K562 (cell line): Measurements from ENCODE around the gene DLL4. TPM values are rescaled to one million over a fixed set of nuclear protein-coding genes. Genes with fewer than 3 reads are reported as not detected.

Experiments used
- CHCHD3 ChIP-seq: fragments of 250-450 bp; sonication (Bioruptor Pico); IDR thresholded peaks from 2 replicates; pipeline ENCODE4 v2.1.2; 2022; ENCODE audit warnings: mild to moderate bottlenecking
- COPS2 ChIP-seq: fragments of 450-650 bp; conservative IDR thresholded peaks from 2 replicates; pipeline ENCODE4 v1.6.1; 2016; ENCODE audit warnings: mild to moderate bottlenecking, moderate library complexity
- FOXA3 ChIP-seq, 2 experiments: fragments of 450-650 bp in 1 of 2; sonication (generic) in 1 of 2; formaldehyde crosslinking; IDR thresholded peaks in 1 of 2; conservative IDR thresholded peaks in 1 of 2; 2 replicates each; pipeline versions ENCODE4 v1.4.0 to v1.8.0; 2020 to 2022; ENCODE audit warnings: mild to moderate bottlenecking in 2 of 2, missing genetic modification reagents in 1 of 2
- HNRNPLL ChIP-seq: fragments of 200-400 bp; formaldehyde crosslinking; IDR thresholded peaks from 2 replicates; pipeline ENCODE4 v1.6.1; 2017; ENCODE audit warnings: low read length, low read depth, mild to moderate bottlenecking; ENCODE audit not compliant: poor library complexity, severe bottlenecking
- JUN ChIP-seq, 2 experiments: sonication (generic) in 1 of 2; formaldehyde crosslinking in 1 of 2; IDR thresholded peaks; 2 replicates each; pipeline versions ENCODE4 v1.6.1 to v1.8.0; 2012 to 2022; ENCODE audit warnings: borderline replicate concordance in 2 of 2, mild to moderate bottlenecking in 2 of 2, improper control_type of control experiment in 1 of 2, low read depth in 1 of 2, low read length in 1 of 2, missing genetic modification reagents in 1 of 2
- KAT2B ChIP-seq: IDR thresholded peaks from one replicate; pipeline ENCODE4 v1.6.1; 2012; ENCODE audit warnings: low read depth, mild to moderate bottlenecking, control low read depth, inconsistent platforms, low read length, moderate library complexity
- SNIP1 ChIP-seq: fragments of 450-650 bp; IDR thresholded peaks from 2 replicates; pipeline ENCODE4 v1.7.1; 2017; ENCODE audit warnings: low read depth, mild to moderate bottlenecking
- SPI1 ChIP-seq: IDR thresholded peaks from 2 replicates; pipeline ENCODE4 v1.6.1; 2011; ENCODE audit warnings: low read depth, low read length, control low read depth, borderline replicate concordance
- ZNF197 ChIP-seq: fragments of 200-800 bp; sonication (Bioruptor generic); IDR thresholded peaks from 2 replicates; pipeline ENCODE4 v1.6.1; 2016; ENCODE audit warnings: low read depth, missing genetic modification characterization, missing compliant biosample characterization
- ZNF717 ChIP-seq: fragments of 250-450 bp; sonication (Bioruptor Pico); IDR thresholded peaks from 2 replicates; pipeline ENCODE4 v1.5.0; 2021
- polyA plus RNA-seq, 8 experiments: library from polyadenylated mRNA; depleted of rRNA in 4 of 8; stranded (reverse) in 5 of 8; unstranded in 3 of 8; fragments of >200 nt; fragmentation: Nextera tagmentation in 2 of 8; fragmentation: Illumina TruSeq in 1 of 8; extraction: Ambion mirVana in 2 of 8; extraction: Trizol in 1 of 8; gene quantifications; 2 replicates each; pipeline versions ENCODE4 v1.2.1 to v1.2.3, GENCODE V29; 2011 to 2014; ENCODE audit warnings: inconsistent platforms in 1 of 8, missing spikeins in 1 of 8
- total RNA-seq, 7 experiments: library from RNA; depleted of rRNA in 6 of 7; stranded (reverse); fragments of >200 nt in 6 of 7; fragmentation: Illumina TruSeq in 2 of 7; extraction: Trizol in 2 of 7; gene quantifications; 2 replicates each; pipeline versions ENCODE4 v1.2.1 to v1.2.3, GENCODE V29; 2011 to 2021; ENCODE audit warnings: low replicate concordance in 1 of 7
- TF ChIP-seq, protein P1 (sequence below): fragments of 450-650 bp; formaldehyde crosslinking; IDR thresholded peaks from 2 replicates; pipeline ENCODE4 v1.4.0; 2020; ENCODE audit warnings: mild to moderate bottlenecking, moderate library complexity
- TF ChIP-seq, protein P2 (sequence below): fragments of 200-400 bp; formaldehyde crosslinking; IDR thresholded peaks from 2 replicates; pipeline ENCODE4 v1.6.1; 2017; ENCODE audit warnings: mild to moderate bottlenecking, low read depth, low read length, moderate library complexity
- TF ChIP-seq, protein P3 (sequence below): fragments of 450-650 bp; IDR thresholded peaks from 2 replicates; pipeline ENCODE4 v1.6.1; 2018; ENCODE audit not compliant: partially characterized antibody
- TF ChIP-seq, protein P4 (sequence below): sonication (generic); formaldehyde crosslinking; IDR thresholded peaks from 2 replicates; pipeline ENCODE4 v1.8.1; 2022; ENCODE audit warnings: missing genetic modification reagents

DLL4 gene
- total and polyA plus RNA-seq, 9 of the 15 experiments (the other 6 are each of a cell fraction or from before 2014, with no cell fraction given), result 0.04 to 1.1 (median 0.41) TPM; not detected in 1

DNA sequence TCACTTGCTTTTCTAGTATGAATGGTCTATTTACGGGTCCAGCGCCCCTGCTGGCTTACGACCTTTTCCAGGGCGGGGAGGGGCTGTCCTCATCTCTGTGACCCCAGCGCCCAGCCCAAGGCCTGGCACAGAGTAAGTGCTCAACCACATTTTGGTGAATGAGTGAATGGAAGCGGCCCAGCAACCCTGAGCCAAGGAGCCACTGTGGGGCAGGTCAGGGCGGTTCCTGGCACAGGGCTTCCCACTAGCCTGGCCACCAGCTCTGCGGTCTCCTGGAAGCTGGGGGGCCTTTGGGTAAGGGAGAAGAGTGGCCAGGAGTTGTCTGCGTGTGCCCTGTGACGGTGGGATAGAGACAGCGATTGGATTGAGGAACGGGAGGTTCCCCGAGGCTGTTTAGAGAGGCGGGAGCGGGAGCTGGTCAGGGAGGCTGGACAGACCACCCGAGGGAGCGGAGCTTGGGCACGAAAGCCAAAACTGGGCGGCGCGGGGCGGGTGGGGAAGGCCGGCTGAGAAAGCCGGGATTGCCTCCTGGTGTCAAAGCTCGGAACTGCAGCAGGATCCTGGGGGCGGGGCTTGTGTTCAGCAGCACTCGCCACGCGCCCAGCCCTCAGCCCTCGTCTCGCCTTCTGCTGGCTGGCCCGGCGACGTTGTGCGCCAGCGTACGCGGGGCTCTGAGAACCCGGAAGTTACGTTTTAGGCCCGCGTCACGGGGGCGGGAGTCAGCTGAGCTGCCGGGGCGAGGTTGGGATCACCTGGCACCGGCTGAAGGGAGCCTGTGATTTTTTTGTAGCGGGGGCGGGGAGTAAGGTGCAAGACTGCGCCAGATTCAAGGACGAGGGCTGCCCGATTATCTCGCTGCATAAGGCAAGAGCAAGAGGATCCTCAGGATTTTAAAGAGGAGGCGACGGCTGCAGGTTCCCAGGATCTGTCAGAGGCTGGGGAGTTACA lies 35.1 kb upstream of the DLL4 start, which contains the start of gene VPS18 (continued):
- TF ChIP-seq, protein P1, sequence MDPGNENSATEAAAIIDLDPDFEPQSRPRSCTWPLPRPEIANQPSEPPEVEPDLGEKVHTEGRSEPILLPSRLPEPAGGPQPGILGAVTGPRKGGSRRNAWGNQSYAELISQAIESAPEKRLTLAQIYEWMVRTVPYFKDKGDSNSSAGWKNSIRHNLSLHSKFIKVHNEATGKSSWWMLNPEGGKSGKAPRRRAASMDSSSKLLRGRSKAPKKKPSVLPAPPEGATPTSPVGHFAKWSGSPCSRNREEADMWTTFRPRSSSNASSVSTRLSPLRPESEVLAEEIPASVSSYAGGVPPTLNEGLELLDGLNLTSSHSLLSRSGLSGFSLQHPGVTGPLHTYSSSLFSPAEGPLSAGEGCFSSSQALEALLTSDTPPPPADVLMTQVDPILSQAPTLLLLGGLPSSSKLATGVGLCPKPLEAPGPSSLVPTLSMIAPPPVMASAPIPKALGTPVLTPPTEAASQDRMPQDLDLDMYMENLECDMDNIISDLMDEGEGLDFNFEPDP (CRISPR knock-in tag), result no peak
- no peak; a peak in 1 of 4 replicates for TF ChIP-seq FOXA3 (CRISPR knock-in tag; conservative IDR thresholded peaks at IDR 0.05 in 1 of 2, IDR thresholded peaks at IDR 0.05 in 1 of 2)
- TF ChIP-seq, protein P2, sequence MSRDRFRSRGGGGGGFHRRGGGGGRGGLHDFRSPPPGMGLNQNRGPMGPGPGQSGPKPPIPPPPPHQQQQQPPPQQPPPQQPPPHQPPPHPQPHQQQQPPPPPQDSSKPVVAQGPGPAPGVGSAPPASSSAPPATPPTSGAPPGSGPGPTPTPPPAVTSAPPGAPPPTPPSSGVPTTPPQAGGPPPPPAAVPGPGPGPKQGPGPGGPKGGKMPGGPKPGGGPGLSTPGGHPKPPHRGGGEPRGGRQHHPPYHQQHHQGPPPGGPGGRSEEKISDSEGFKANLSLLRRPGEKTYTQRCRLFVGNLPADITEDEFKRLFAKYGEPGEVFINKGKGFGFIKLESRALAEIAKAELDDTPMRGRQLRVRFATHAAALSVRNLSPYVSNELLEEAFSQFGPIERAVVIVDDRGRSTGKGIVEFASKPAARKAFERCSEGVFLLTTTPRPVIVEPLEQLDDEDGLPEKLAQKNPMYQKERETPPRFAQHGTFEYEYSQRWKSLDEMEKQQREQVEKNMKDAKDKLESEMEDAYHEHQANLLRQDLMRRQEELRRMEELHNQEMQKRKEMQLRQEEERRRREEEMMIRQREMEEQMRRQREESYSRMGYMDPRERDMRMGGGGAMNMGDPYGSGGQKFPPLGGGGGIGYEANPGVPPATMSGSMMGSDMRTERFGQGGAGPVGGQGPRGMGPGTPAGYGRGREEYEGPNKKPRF, result no peak
- TF ChIP-seq ZNF717, result no peak
- no peak for TF ChIP-seq KAT2B
- TF ChIP-seq HNRNPLL, result peak; percentile 51
- no peak for TF ChIP-seq SPI1
- TF ChIP-seq, protein P3, sequence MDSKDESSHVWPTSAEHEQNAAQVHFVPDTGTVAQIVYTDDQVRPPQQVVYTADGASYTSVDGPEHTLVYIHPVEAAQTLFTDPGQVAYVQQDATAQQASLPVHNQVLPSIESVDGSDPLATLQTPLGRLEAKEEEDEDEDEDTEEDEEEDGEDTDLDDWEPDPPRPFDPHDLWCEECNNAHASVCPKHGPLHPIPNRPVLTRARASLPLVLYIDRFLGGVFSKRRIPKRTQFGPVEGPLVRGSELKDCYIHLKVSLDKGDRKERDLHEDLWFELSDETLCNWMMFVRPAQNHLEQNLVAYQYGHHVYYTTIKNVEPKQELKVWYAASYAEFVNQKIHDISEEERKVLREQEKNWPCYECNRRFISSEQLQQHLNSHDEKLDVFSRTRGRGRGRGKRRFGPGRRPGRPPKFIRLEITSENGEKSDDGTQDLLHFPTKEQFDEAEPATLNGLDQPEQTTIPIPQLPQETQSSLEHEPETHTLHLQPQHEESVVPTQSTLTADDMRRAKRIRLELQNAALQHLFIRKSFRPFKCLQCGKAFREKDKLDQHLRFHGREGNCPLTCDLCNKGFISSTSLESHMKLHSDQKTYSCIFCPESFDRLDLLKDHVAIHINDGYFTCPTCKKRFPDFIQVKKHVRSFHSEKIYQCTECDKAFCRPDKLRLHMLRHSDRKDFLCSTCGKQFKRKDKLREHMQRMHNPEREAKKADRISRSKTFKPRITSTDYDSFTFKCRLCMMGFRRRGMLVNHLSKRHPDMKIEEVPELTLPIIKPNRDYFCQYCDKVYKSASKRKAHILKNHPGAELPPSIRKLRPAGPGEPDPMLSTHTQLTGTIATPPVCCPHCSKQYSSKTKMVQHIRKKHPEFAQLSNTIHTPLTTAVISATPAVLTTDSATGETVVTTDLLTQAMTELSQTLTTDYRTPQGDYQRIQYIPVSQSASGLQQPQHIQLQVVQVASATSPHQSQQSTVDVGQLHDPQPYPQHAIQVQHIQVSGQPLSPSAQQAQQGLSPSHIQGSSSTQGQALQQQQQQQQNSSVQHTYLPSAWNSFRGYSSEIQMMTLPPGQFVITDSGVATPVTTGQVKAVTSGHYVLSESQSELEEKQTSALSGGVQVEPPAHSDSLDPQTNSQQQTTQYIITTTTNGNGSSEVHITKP, result no peak
- TF ChIP-seq, protein P4, sequence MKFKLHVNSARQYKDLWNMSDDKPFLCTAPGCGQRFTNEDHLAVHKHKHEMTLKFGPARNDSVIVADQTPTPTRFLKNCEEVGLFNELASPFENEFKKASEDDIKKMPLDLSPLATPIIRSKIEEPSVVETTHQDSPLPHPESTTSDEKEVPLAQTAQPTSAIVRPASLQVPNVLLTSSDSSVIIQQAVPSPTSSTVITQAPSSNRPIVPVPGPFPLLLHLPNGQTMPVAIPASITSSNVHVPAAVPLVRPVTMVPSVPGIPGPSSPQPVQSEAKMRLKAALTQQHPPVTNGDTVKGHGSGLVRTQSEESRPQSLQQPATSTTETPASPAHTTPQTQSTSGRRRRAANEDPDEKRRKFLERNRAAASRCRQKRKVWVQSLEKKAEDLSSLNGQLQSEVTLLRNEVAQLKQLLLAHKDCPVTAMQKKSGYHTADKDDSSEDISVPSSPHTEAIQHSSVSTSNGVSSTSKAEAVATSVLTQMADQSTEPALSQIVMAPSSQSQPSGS (CRISPR knock-in tag), result no peak
- TF ChIP-seq COPS2, result no peak
- no peak for TF ChIP-seq SNIP1
- no peak for TF ChIP-seq ZNF197 (CRISPR knock-in tag)
- peak; percentile 77 for TF ChIP-seq JUN (IDR thresholded peaks at IDR 0.05; ENCODE audit: borderline replicate concordance, low read depth, low read length)
- no peak for TF ChIP-seq JUN (CRISPR knock-in tag; IDR thresholded peaks at IDR 0.05; ENCODE audit: borderline replicate concordance)
- no peak for TF ChIP-seq CHCHD3 (CRISPR knock-in tag)
